ENCODE measurements around the gene ITIH3. TPM values are rescaled to one million over a fixed set of nuclear protein-coding genes. Genes with fewer than 3 reads are reported as not detected.

Gene ITIH3
- total RNA-seq, 1 donor from 2014 or later: 0.59 TPM

GRCh38 chr3:52839268-52839575 lies 44.6 kb downstream of the ITIH3 start:
- TF ChIP-seq CTCF (IDR thresholded peaks at IDR 0.05): no peak
- no peaks in the 10 kb centered on the region for H3K27me3 Mint-ChIP-seq (ENCODE audit: unreplicated experiment)
- no peak overlapping the region for H3K4me3 Mint-ChIP-seq (ENCODE audit: unreplicated experiment)
- H3K9me3 Mint-ChIP-seq (ENCODE audit: unreplicated experiment): no peaks in the 10 kb centered on the region
- peaks cover 9% of the 10 kb centered on the region for H3K36me3 Mint-ChIP-seq (ENCODE audit: unreplicated experiment)
- DNase-seq (ENCODE audit: extremely low spot score, unreplicated experiment): no peak
- peaks cover 27% of the 10 kb centered on the region for H3K4me1 Mint-ChIP-seq (ENCODE audit: unreplicated experiment)
- no peak overlapping the region for H3K27ac Mint-ChIP-seq (ENCODE audit: unreplicated experiment)

DNA sequence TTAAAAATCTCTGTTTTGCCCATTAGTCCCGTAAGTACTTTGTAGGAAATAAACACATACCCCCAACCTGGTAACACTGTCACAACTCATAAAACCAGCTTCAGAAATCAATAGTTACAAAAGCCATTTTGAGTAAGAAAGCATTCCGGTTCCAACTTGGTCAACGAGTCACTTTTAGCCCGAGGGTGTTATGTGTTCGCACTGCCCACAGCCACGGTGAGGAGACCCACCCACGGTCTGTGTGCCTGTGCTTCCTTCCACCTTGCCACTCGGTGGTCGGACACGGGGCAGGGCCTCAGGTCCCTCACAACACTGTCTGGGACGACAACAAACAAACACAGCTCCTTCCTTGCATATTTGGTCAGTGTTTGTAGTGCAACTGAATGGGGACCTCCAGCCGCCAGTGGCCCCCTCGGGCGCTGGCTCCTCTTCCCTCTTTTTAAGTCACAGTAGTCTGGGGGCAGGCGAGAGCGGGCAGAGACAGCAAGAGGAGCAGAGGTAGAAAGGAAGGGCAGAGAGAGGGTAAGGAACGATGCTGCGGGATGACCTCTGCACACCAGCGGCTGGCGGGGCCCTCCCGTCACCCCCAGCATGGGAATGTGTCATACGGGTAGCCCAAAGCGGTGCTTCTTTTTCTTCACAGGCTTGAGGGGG lies 45.4 kb downstream of the ITIH3 start:
- H3K4me3 Mint-ChIP-seq (ENCODE audit: unreplicated experiment): no peak overlapping the region
- H3K27me3 Mint-ChIP-seq (ENCODE audit: unreplicated experiment): no peaks in the 10 kb centered on the region
- TF ChIP-seq CTCF (IDR thresholded peaks at IDR 0.05): no peak
- no peaks in the 10 kb centered on the region for H3K9me3 Mint-ChIP-seq (ENCODE audit: unreplicated experiment)
- no peak for DNase-seq (ENCODE audit: extremely low spot score, unreplicated experiment)
- H3K27ac Mint-ChIP-seq (ENCODE audit: unreplicated experiment): no peak overlapping the region
- peaks cover 26% of the 10 kb centered on the region for H3K4me1 Mint-ChIP-seq (ENCODE audit: unreplicated experiment)
- peaks cover 9% of the 10 kb centered on the region for H3K36me3 Mint-ChIP-seq (ENCODE audit: unreplicated experiment)

GRCh38 chr3:52841211-52841980 lies 46.8 kb downstream of the ITIH3 start:
- Mint-ChIP-seq H3K4me3 (ENCODE audit: unreplicated experiment) (no peak overlapping the region), H3K4me1 (ENCODE audit: unreplicated experiment) (peaks cover 24% of the 10 kb centered on the region), H3K27ac (ENCODE audit: unreplicated experiment) (no peak overlapping the region), H3K27me3 (ENCODE audit: unreplicated experiment) (no peaks in the 10 kb centered on the region), H3K9me3 (ENCODE audit: unreplicated experiment) (no peaks in the 10 kb centered on the region), H3K36me3 (ENCODE audit: unreplicated experiment) (peaks cover 9% of the 10 kb centered on the region)
- DNase-seq (ENCODE audit: extremely low spot score, unreplicated experiment): no peak
- no peak for TF ChIP-seq CTCF (IDR thresholded peaks at IDR 0.05)

- no peak for TF ChIP-seq CTCF (IDR thresholded peaks at IDR 0.05)
- no peaks in the 10 kb centered on the region for H3K27me3 Mint-ChIP-seq (ENCODE audit: unreplicated experiment)
- H3K27ac Mint-ChIP-seq (ENCODE audit: unreplicated experiment): no peak overlapping the region
- peaks cover 8% of the 10 kb centered on the region for H3K36me3 Mint-ChIP-seq (ENCODE audit: unreplicated experiment)
- no peak overlapping the region for H3K4me3 Mint-ChIP-seq (ENCODE audit: unreplicated experiment)
- H3K4me1 Mint-ChIP-seq (ENCODE audit: unreplicated experiment): peaks cover 24% of the 10 kb centered on the region
- H3K9me3 Mint-ChIP-seq (ENCODE audit: unreplicated experiment): no peaks in the 10 kb centered on the region
- DNase-seq (ENCODE audit: extremely low spot score, unreplicated experiment): no peak
Measured at GRCh38 chr3:52841981-52842340, 47.4 kb downstream of the ITIH3 start.

- no peak overlapping the region for H3K27ac Mint-ChIP-seq (ENCODE audit: unreplicated experiment)
- no peak for TF ChIP-seq CTCF (IDR thresholded peaks at IDR 0.05)
- H3K27me3 Mint-ChIP-seq (ENCODE audit: unreplicated experiment): no peaks in the 10 kb centered on the region
- no peak for DNase-seq (ENCODE audit: extremely low spot score, unreplicated experiment)
- H3K4me3 Mint-ChIP-seq (ENCODE audit: unreplicated experiment): no peak overlapping the region
- H3K36me3 Mint-ChIP-seq (ENCODE audit: unreplicated experiment): peaks cover 13% of the 10 kb centered on the region
- H3K4me1 Mint-ChIP-seq (ENCODE audit: unreplicated experiment): peaks cover 24% of the 10 kb centered on the region
- H3K9me3 Mint-ChIP-seq (ENCODE audit: unreplicated experiment): no peaks in the 10 kb centered on the region
Measured at GRCh38 chr3:52842424-52842823, 47.8 kb downstream of the ITIH3 start.

Measured in osteocyte (in vitro differentiated cells).